ENCODE results near the gene SH3BGR.
A peak's percentile ranks its signal among the peaks of the same experiment; 100 is the strongest.
"Not testable (repeated sequence)": the region's sequence is repeated elsewhere in the genome, so short reads cannot be mapped to it uniquely, and the experiment has no call there.

Gene SH3BGR

DNA sequence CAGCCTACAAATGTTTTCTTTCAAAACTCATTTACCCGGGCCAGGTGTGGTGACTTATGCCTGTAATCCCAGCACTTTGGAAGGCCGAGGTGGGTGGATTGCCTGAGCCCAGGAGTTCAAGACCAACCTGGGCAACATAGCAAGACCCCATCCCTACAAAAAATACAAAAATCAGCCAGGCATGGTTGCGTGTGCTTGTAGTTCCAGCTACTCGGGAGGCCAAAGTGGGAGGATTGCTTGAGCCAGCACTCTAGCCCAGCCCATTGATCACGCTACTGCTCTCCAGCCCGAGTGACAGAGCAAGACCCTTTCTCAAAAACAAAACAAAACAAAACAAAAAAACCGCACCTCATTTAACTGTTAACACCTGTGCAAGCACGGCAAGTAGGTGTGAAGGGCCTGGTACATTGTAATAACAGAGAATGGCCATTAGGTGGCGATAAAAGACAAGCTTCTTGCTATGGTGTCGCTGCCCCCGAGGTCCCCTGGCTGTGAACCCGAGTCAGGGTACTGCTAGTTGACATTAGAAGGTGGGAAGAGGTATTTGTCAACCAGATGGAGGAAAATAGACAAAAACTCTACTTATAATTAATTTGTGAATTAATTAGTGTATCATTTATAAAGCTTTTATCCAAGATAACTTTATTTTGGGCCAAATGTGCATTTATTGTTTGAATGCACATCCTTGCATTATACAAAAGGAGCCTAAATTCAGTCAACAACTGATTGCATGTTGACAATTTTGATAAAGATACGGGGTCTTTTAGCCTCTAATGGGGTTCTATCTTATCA lies 66.5 kb downstream of the SH3BGR start:
- peak; percentile 80 for DNase-seq

DNA sequence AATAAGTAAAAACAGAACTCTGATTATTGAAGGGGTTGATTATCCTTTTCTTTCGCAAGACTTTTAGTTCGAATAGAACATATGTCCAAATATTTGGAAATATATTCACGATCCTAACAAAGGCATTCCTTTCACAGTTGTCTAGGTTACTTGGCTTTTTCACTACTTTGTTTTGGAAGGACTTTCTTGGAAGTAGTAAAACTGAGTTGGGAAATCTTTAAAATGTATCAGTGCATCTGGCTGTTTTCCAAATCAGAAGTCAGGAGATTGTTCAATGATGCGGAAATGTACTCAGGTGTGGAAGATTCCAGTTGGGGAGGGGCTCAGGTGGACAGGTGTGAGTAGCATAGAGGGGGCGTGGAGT lies 67.1 kb downstream of the SH3BGR start:
- no peak for DNase-seq

DNA sequence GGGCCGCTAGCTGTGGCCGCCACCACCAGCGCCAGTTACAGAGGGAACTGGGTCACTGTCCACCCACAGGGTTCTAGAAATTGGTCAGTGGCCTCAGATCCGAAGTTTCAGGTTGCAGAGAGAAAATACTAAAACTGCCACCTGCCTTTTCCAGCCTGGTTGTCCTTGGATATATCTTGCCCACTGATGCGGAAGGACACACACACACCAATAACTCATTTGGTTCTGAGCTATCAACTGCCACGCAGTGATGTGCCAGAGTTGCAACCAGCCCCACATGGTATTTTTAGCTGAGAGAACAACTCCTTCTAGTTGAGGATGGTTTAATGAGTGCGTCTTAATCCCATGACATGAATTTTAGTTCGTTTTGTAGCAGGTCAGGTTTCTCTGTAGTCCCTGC lies 68.1 kb downstream of the SH3BGR start:
- DNase-seq = no peak

- DNase-seq = peak; percentile 36
These were observed 71.6 kb downstream of the SH3BGR start for GRCh38 chr21:39523399-39523798.

DNA sequence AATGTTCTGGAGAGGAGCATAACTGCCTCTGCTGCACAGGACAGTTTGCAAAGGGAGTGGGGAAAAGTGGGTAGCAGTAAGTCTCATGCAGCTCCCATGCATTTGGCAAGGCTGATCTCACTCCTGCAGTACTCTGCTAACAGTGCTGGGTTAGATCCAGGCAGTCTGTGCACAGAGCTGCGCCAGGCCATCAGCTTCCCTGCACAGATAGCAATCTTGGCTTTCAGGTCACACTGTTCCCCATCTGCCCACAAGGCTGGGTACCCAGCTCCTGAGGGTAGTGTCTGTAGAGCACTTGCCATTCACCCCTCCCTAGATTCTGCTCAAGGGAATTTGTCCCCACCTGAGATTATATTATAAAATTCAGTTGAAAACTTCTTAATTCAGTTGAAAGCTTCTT lies 72.1 kb downstream of the SH3BGR start:
- DNase-seq = no peak

- peak; percentile 14 for DNase-seq
These were observed 73.4 kb downstream of the SH3BGR start for GRCh38 chr21:39525129-39525528.

GRCh38 chr21:39525601-39526000 lies 73.8 kb downstream of the SH3BGR start:
- no peak for DNase-seq

DNA sequence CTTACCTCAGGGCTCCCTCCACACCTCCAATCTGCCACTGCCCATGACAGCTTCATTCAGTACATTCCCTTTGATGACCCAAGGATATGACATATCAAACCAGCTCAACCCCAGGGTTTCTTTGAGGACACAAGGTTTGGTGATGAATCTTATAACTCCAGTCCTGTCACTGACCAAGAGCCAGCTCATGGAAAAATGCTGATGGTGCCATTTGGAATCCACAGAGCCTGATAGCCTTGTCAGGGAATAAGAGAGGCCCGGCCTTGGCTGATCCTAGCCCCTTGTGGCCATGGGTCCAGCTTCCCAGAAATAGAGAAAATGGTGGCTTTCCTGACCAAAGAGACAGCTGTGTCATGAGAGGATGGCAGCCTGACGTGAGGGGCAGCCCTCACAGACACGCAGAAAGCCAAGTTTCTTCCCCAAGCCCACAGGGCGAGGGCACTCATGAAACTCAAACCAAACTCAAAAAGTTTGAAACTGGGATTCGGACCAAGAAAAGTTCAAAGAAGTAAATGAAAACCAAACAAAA lies 75.4 kb downstream of the SH3BGR start:
- no peak for DNase-seq

- DNase-seq = peak; percentile 13
These were observed 76.1 kb downstream of the SH3BGR start for GRCh38 chr21:39527664-39528381.

DNA sequence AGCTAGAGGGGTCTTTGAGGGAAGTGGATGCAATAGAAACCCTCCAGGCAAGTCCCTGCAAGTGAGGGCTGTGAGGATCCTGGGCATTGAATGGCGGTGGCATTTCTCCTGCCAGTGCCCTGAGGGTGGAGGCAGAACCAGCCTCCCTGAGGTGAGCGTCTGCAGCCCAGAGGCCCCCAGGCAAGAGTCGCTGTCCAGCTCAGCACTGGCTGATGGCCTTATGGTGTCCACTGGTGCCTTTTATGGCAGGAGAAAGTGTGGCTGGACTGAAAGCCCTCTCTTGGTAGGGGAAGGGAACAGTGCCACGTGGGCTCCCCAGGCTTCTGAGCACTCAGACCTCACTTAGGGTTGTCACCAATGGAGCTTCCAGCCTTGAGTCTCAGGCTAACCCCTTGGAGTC lies 77.3 kb downstream of the SH3BGR start:
- DNase-seq = no peak

- no peak for DNase-seq
These were observed 79.3 kb downstream of the SH3BGR start for GRCh38 chr21:39531064-39531463.

- DNase-seq = no peak
These were observed 80.1 kb downstream of the SH3BGR start for GRCh38 chr21:39531840-39532239.

DNA sequence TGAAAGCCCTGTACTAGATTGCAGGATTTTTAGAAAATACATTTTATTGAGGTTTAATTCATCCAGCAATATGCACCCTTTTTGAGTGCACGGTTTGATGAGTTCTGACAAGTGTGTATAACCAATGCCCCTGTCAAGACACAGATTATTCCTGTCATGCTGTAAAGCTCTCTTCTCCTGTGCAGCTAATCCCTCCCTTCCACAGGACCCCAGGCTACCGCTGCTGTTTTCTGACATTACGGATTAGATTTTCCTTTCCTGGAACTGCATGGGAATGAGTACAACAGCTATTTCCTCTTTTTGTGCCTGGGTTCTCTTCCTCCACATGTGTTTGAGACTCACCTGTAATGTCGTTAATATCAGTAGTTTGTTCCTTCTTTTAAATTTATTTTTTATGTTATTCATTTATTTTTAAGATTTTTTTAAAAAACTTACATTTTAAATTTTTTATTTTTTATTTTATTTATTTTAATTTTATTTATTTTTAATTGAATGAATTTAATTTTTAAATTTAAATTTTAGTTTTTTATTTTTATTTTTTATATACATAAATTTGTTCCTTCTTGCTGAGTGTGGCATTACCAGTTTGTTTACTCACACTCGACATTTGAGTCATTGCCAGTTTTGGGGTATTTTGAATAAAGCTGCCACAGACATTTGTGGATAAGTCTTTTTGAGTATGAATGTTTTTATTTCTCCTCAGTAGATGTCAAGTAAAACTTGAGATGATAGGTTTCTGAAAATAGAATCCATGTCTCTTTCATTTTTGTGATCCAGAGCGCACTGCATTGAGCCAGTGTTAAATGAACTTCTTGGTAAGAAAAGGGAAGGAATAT lies 82.0 kb downstream of the SH3BGR start:
- DNase-seq = peak; percentile 23

- no peak for DNase-seq
These were observed 84.1 kb downstream of the SH3BGR start for GRCh38 chr21:39535646-39536437.

GRCh38 chr21:39536835-39537234 lies 85.1 kb downstream of the SH3BGR start:
- DNase-seq = no peak

GRCh38 chr21:39537571-39537970 lies 85.8 kb downstream of the SH3BGR start:
- no peak for DNase-seq

- DNase-seq = no peak
These were observed 86.8 kb downstream of the SH3BGR start for GRCh38 chr21:39538453-39539042.

DNA sequence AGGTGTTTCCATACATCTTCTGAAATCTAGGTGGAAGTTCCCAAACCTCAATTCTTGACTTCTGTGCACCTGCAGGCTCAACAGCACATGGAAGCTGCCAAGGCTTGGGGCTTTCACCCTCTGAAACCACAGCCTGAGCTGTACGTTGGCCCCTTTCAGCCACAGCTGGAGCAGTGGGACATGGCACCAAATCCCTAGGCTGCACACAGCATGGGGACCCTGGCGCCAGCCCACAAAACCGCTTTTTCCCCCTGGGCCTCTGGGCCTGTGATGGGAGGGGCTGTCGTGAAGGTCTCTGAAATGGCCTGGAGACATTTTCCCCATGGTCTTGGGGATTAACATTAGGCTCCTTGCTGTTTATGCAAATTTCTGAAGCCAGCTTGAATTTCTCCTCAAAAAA lies 88.6 kb downstream of the SH3BGR start:
- not testable (repeated sequence) for DNase-seq

DNA sequence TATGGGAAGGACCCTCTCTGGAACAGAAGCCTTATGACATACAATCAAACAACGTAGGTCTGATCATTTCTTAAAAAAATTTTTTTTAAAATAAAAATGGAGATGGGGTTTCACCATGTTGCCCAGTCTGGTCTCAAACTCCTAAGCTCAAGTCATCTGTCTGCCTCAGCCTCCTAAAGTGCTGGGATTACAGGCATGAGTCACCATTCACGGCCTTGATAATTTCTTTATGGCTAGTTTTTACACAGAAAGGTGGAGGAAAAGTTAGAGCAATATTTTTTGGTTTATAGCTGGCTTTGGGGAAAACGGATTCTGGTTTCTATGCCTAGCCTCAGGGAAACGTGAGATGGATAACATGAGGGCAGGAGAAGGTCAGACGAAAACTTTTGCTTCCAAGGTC lies 91.0 kb downstream of the SH3BGR start:
- no peak for DNase-seq

GRCh38 chr21:39546522-39546921 lies 94.8 kb downstream of the SH3BGR start:
- DNase-seq = no peak

DNA sequence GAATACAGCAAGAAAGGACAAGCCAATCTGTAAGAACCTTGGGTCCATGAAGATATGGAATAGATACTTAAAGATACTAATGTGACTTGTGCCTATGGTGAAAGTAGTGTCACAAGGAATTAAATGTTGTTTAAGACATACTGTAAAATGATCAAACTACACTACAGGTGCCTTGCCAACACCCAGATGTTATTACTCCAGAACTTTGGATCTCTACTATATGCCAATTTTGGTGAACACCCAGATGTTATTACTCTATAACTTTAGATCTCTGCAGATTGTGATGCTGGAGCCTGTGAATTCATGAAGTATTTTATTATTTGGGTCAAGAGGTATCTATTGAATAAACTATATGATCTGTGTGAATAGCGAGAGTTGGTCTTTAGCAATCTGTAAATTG lies 101.1 kb downstream of the SH3BGR start:
- no peak for DNase-seq

GRCh38 chr21:39553331-39553730 lies 101.6 kb downstream of the SH3BGR start:
- DNase-seq = no peak

Data from NCI-H1105 treated with DMSO at 0.1 percent for 48 hours (cell line).